ENCODE results near the gene ELP1.

GRCh38 chr9:108972626-108973209 lies 38.8 kb upstream of the ELP1 start:
- TF ChIP-seq POLR2A (IDR thresholded peaks at IDR 0.05): no peak
- TF ChIP-seq POLR2AphosphoS5 (IDR thresholded peaks at IDR 0.05): no peak
- no peak for TF ChIP-seq CTCF (IDR thresholded peaks at IDR 0.05)
- no peak for TF ChIP-seq EP300 (IDR thresholded peaks at IDR 0.05)
